ENCODE results near the gene TRMT10B. TPM values are rescaled to one million over a fixed set of nuclear protein-coding genes. Genes with fewer than 3 reads are reported as not detected.
A peak's percentile ranks its signal among the peaks of the same experiment; 100 is the strongest.

The TRMT10B gene
- polyA plus RNA-seq, 3 donors = 5.2 to 12.4 (median 9.4) TPM

GRCh38 chr9:37792122-37792521 is 38.5 kb downstream of the TRMT10B start:
- peaks cover 29% of the 10 kb centered on the region for H3K4me1 Mint-ChIP-seq
- no peaks in the 10 kb centered on the region for H3K36me3 Mint-ChIP-seq
- Histone ChIP-seq H3K27me3 (ENCODE audit: control insufficient read depth in 2 of 2, insufficient read depth in 2 of 2, low read length in 2 of 2) (peaks cover 0 to 2% of the 10 kb centered on the region in 2 donors), H3K36me3 (replicated peaks in 1 of 2; ENCODE audit: control insufficient read depth in 1 of 2, insufficient read depth in 2 of 2, low read length in 2 of 2) (no peaks in the 10 kb centered on the region), H4K20me1 (ENCODE audit: insufficient read depth, low read length) (no peaks in the 10 kb centered on the region), H2AFZ (ENCODE audit: insufficient read depth, low read depth, low read length, poor library complexity, severe bottlenecking) (no peak overlapping the region), H3K4me2 (replicated peaks; ENCODE audit: extremely low read depth, low read length, poor library complexity, severe bottlenecking) (no peak overlapping the region), H3K9ac (ENCODE audit: insufficient read depth, low read length, poor library complexity, severe bottlenecking) (no peak overlapping the region), H3K79me2 (ENCODE audit: insufficient read depth, low read length) (no peaks in the 10 kb centered on the region), H3K9me3 (replicated peaks in 1 of 2; ENCODE audit: control insufficient read depth in 1 of 2, insufficient read depth in 1 of 2, low read length in 2 of 2) (peaks cover 0 to 1% of the 10 kb centered on the region in 2 donors), H3K4me1 (ENCODE audit: control insufficient read depth in 1 of 2, insufficient read depth in 2 of 2, low read length in 2 of 2) (peaks cover 23 to 28% of the 10 kb centered on the region in 2 donors), H3K27ac (ENCODE audit: low read depth in 1 of 2, low read length in 2 of 2) (no peak overlapping the region), H3K4me3 (replicated peaks in 1 of 3; ENCODE audit: low read depth in 2 of 3, low read length in 3 of 3) (no peak overlapping the region)
- DNase-seq = no peak
- TF ChIP-seq CTCF (IDR thresholded peaks at IDR 0.05) = no peak
- H3K4me3 Mint-ChIP-seq = no peak overlapping the region
- WGBS (ENCODE audit: insufficient coverage) = 80% methylated on average over 1 of the region's 5 CpGs
- H3K27me3 Mint-ChIP-seq (ENCODE audit: low read depth in 3 of 3) = peaks cover 1 to 7% (median 5%) of the 10 kb centered on the region in 3 donors
- H3K9me3 Mint-ChIP-seq = peaks cover 0 to 2% (median 0%) of the 10 kb centered on the region in 7 donors
- H3K27ac Mint-ChIP-seq = no peak overlapping the region
- intact Hi-C loops (cut with micrococcal nuclease) = no loop called here

- H3K27me3 Mint-ChIP-seq (ENCODE audit: low read depth in 3 of 3) = peaks cover 0 to 6% (median 1%) of the 10 kb centered on the region in 3 donors
- no CpG with 5 or more reads among the region's 2 CpGs for WGBS (ENCODE audit: insufficient coverage)
- H3K4me1 Mint-ChIP-seq = peaks cover 30% of the 10 kb centered on the region
- peaks cover 0 to under 1% (median 0%) of the 10 kb centered on the region in 7 donors for H3K9me3 Mint-ChIP-seq
- intact Hi-C loops (cut with micrococcal nuclease) = no loop called here
- Histone ChIP-seq H4K20me1 (ENCODE audit: insufficient read depth, low read length) (peaks cover under 1% of the 10 kb centered on the region), H3K4me1 (ENCODE audit: control insufficient read depth in 1 of 2, insufficient read depth in 2 of 2, low read length in 2 of 2) (peaks cover 25 to 35% of the 10 kb centered on the region in 2 donors), H3K36me3 (replicated peaks in 1 of 2; ENCODE audit: control insufficient read depth in 1 of 2, insufficient read depth in 2 of 2, low read length in 2 of 2) (no peaks in the 10 kb centered on the region), H3K27ac (ENCODE audit: low read depth in 1 of 2, low read length in 2 of 2) (no peak overlapping the region), H3K4me3 (replicated peaks in 1 of 3; ENCODE audit: low read depth in 2 of 3, low read length in 3 of 3) (no peak overlapping the region), H3K79me2 (ENCODE audit: insufficient read depth, low read length) (peaks cover 8% of the 10 kb centered on the region), H3K4me2 (replicated peaks; ENCODE audit: extremely low read depth, low read length, poor library complexity, severe bottlenecking) (no peak overlapping the region), H3K9me3 (replicated peaks in 1 of 2; ENCODE audit: control insufficient read depth in 1 of 2, insufficient read depth in 1 of 2, low read length in 2 of 2) (no peaks in the 10 kb centered on the region), H3K9ac (ENCODE audit: insufficient read depth, low read length, poor library complexity, severe bottlenecking) (no peak overlapping the region), H3K27me3 (ENCODE audit: control insufficient read depth in 2 of 2, insufficient read depth in 2 of 2, low read length in 2 of 2) (peaks cover 0 to 2% of the 10 kb centered on the region in 2 donors), H2AFZ (ENCODE audit: insufficient read depth, low read depth, low read length, poor library complexity, severe bottlenecking) (peak overlapping the region; percentile 15)
- no peak for DNase-seq
- H3K27ac Mint-ChIP-seq = peak overlapping the region in 1 of 7 donors; percentile 42
- H3K4me3 Mint-ChIP-seq = peak overlapping the region in 1 of 2 donors; percentile 1
- TF ChIP-seq CTCF (IDR thresholded peaks at IDR 0.05) = no peak
- no peaks in the 10 kb centered on the region for H3K36me3 Mint-ChIP-seq
Observed at GRCh38 chr9:37796232-37796631, 42.6 kb downstream of the TRMT10B start.

Measured in CD14-positive monocyte (primary cell).